GM13977 (cell line): ENCODE data around the gene LGR6.

Experiments used
- DNase-seq: peaks from one replicate; pipeline ENCODE4 v3.0.0; 2012; ENCODE audit warnings: low spot score
- CTCF ChIP-seq: IDR thresholded peaks from 2 replicates; pipeline ENCODE4 v1.5.1; 2012; ENCODE audit warnings: mild to moderate bottlenecking, control low read depth; ENCODE audit not compliant: insufficient read depth; ENCODE audit errors: extremely low read depth, missing control alignments
- in situ Hi-C: fragments of 300-500 bp; cut with MboI; formaldehyde crosslinking; loops from one replicate; pipeline ENCODE4 v1.12.0; 2022; ENCODE audit warnings: low sequenced_read_pairs, low pct_unique_long_range_greater_than_20kb, mixed read lengths, inconsistent platforms; ENCODE audit not compliant: unreplicated experiment

LGR6 gene

DNA sequence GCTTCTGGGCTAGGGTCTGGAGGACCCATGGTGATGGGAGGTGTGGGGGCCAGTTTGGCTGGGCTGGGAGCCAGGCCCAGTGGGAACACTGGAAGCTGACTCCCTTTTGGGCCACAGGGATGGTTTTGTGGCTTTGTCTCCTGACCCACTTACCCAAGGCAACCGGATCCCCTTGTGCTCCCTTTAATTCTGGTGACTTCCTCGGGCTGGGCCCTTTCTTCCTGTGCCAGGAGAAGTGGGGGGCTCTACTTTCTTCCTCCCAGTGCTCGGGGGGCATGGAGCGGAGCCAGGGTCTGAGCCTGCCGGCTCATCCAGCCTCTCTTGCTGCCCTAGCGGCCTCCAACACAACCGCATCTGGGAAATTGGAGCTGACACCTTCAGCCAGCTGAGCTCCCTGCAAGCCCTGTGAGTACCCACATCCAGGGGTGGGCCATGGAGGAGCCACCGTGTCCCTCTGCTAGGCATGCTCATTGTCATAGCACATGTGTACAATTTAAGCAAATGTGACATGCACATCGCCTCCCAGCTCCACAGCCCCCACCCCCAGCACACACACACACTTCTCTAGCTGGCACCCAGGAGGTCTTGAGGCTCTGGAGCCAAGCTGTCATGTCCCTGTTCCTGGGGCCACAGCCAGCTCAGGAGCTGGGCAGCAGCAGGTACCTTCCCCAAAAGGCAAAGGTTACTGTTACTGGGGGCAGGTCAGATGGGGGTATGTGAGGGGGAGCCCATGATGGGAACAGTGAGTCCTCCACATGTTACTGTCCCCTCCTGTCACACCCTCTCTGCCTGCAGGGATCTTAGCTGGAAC lies 113.1 kb downstream of the LGR6 start:
- no peak for TF ChIP-seq CTCF
- in situ Hi-C loops = no loop called here
- no peak for DNase-seq

DNA sequence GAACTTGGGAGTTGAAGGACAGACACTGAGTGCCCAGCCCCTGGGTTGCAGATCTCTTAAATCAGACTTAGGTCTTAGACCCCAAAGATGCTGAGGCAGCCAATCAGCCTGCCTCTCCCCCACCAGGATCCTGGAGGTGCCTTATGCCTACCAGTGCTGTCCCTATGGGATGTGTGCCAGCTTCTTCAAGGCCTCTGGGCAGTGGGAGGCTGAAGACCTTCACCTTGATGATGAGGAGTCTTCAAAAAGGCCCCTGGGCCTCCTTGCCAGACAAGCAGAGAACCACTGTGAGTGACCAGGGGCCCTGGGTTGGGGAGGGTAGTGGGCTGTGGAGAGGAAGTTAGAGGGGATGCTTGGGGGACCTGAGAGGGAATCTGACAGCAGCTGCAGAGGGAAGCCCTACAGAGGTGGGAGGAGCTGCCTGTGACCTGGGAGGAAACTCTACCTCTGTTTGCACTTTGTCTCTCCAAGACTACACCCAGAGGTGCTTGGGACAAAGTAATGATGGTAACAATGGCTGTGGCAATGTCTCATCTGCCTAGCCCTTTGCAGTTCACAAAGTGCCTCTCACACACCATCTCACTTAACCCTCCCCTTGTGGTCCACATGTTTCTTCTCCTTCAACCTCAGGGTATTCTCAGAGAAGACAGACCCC lies 116.6 kb downstream of the LGR6 start:
- no peak for DNase-seq
- no peak for TF ChIP-seq CTCF
- in situ Hi-C loops = no loop called here

DNA sequence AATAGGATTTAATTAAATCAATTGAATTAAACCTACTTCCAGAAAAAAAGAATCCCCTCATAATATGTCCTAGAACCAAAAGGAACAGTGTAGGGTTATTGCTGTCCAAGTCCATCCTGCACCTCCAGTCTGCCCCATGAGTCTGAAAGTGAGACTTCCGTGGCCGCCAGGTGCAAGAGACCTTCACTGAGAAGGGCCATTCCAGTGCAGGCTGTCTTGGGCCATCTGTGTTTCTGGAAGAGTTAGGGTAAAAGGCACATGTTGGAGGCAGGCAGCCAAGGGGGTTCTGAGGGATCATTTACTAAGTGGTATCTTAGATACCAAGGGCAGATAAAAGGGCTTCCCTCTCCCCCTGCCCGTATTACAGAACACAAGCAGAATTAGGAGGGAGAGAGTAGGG lies 117.1 kb downstream of the LGR6 start:
- in situ Hi-C loops = no loop called here
- no peak for DNase-seq
- no peak for TF ChIP-seq CTCF

GRCh38 chr1:202311875-202312635 lies 118.5 kb downstream of the LGR6 start:
- DNase-seq = no peak
- no peak for TF ChIP-seq CTCF
- in situ Hi-C loops = no loop called here

- in situ Hi-C loops = no loop called here
- peak; percentile 87 for DNase-seq
- TF ChIP-seq CTCF = peak; percentile 99
These were observed 122.1 kb downstream of the LGR6 start for GRCh38 chr1:202315576-202316168.

- in situ Hi-C loops = no loop called here
- no peak for TF ChIP-seq CTCF
- DNase-seq = no peak
These were observed 122.6 kb downstream of the LGR6 start for GRCh38 chr1:202316186-202316585.
